HEK293 (cell line): ENCODE data around the gene PCSK5.

ENCODE experiments used
- CTCF ChIA-PET: fragments of 350-600 bp; formaldehyde crosslinking; extraction: SDS; loops from one replicate; lab custom pipeline; 2021; ENCODE audit warnings: antibody characterized with exemption; lab: Yijun Ruan, JAX
- POLR2A ChIA-PET: fragments of 300-600 bp; formaldehyde crosslinking; extraction: SDS; loops from one replicate; lab custom pipeline; 2020; ENCODE audit warnings: antibody characterized with exemption, inconsistent platforms; lab: Yijun Ruan, JAX
- H3K27ac ChIP-seq: fragments of 200-500 bp; sonication (Bioruptor generic); 2 replicates; pipeline ENCODE4 v1.5.1; 2014; ENCODE audit warnings: low read depth, low read length, control low read depth, inconsistent platforms; ENCODE audit errors: extremely low read depth
- H3K36me3 ChIP-seq, 2 experiments: fragments of 200-500 bp in 1 of 2; sonication (Bioruptor generic) in 1 of 2; 1 replicate in 1 of 2; 2 replicates in 1 of 2; pipeline ENCODE4 v1.5.1; 2014 to 2017; ENCODE audit warnings: inconsistent platforms in 2 of 2, low read length in 2 of 2; ENCODE audit not compliant: control insufficient read depth in 2 of 2, insufficient read depth in 1 of 2
- H3K4me1 ChIP-seq: fragments of 200-500 bp; sonication (Bioruptor generic); 2 replicates; pipeline ENCODE4 v1.5.1; 2014; ENCODE audit warnings: mild to moderate bottlenecking, low read length, inconsistent platforms; ENCODE audit not compliant: control insufficient read depth, insufficient read depth
- H3K4me3 ChIP-seq: 2 replicates; pipeline ENCODE4 v1.5.1; 2011; ENCODE audit warnings: low read depth, mild to moderate bottlenecking, control low read depth, low read length, moderate library complexity
- H3K9me3 ChIP-seq: fragments of 200-500 bp; sonication (Bioruptor generic); 2 replicates; pipeline ENCODE4 v1.5.1; 2014; ENCODE audit warnings: low read depth, low read length, inconsistent platforms; ENCODE audit not compliant: control insufficient read depth, insufficient read depth
- CTCF ChIP-seq: fragments of 450-650 bp; formaldehyde crosslinking; IDR thresholded peaks from 2 replicates; pipeline ENCODE4 v1.5.1; 2016; ENCODE audit warnings: missing biosample characterization, missing genetic modification characterization
- INSM2 ChIP-seq: fragments of 450-650 bp; formaldehyde crosslinking; IDR thresholded peaks from 2 replicates; pipeline ENCODE4 v1.5.1; 2016; ENCODE audit warnings: missing biosample characterization, missing genetic modification characterization
- KLF10 ChIP-seq: fragments of 450-650 bp; IDR thresholded peaks from 2 replicates; pipeline ENCODE4 v1.5.1; 2018; ENCODE audit warnings: missing biosample characterization, mild to moderate bottlenecking, missing genetic modification characterization
- PRDM1 ChIP-seq: fragments of 450-650 bp; formaldehyde crosslinking; IDR thresholded peaks from 2 replicates; pipeline ENCODE4; 2016; ENCODE audit warnings: missing biosample characterization, missing genetic modification characterization
- PRDM6 ChIP-seq: fragments of 450-650 bp; formaldehyde crosslinking; IDR thresholded peaks from 2 replicates; pipeline ENCODE4 v1.5.1; 2017; ENCODE audit warnings: missing biosample characterization, missing genetic modification characterization
- REST ChIP-seq: fragments of 450-650 bp; formaldehyde crosslinking; IDR thresholded peaks from 2 replicates; pipeline ENCODE4 v1.5.1; 2016; ENCODE audit warnings: missing biosample characterization, missing genetic modification characterization
- SALL2 ChIP-seq: fragments of 450-650 bp; formaldehyde crosslinking; IDR thresholded peaks from 2 replicates; pipeline ENCODE4 v1.5.0; 2017; ENCODE audit warnings: missing biosample characterization, mild to moderate bottlenecking, missing genetic modification characterization, borderline replicate concordance
- WT1 ChIP-seq: fragments of 450-650 bp; formaldehyde crosslinking; IDR thresholded peaks from 2 replicates; pipeline ENCODE4 v1.5.1; 2016; ENCODE audit warnings: missing biosample characterization, missing genetic modification characterization
- ZFP41 ChIP-seq: fragments of 450-650 bp; formaldehyde crosslinking; IDR thresholded peaks from 2 replicates; pipeline ENCODE4 v1.5.1; 2016; ENCODE audit warnings: missing biosample characterization, missing genetic modification characterization, borderline replicate concordance
- ZNF174 ChIP-seq: fragments of 450-650 bp; formaldehyde crosslinking; IDR thresholded peaks from 2 replicates; pipeline ENCODE4 v1.5.0; 2017; ENCODE audit warnings: missing biosample characterization, mild to moderate bottlenecking, missing genetic modification characterization
- ZNF324 ChIP-seq: fragments of 450-650 bp; formaldehyde crosslinking; IDR thresholded peaks from 2 replicates; pipeline ENCODE4 v1.5.1; 2016; ENCODE audit warnings: missing biosample characterization, missing genetic modification characterization
- ZNF398 ChIP-seq: fragments of 450-650 bp; formaldehyde crosslinking; IDR thresholded peaks from 2 replicates; pipeline ENCODE4 v1.5.1; 2017; ENCODE audit warnings: missing biosample characterization, missing genetic modification characterization
- ZNF555 ChIP-seq: fragments of 450-650 bp; formaldehyde crosslinking; conservative IDR thresholded peaks from 2 replicates; pipeline ENCODE4 v1.5.1; 2017; ENCODE audit warnings: missing biosample characterization, mild to moderate bottlenecking, missing genetic modification characterization, inconsistent platforms
- ZNF596 ChIP-seq: fragments of 450-650 bp; IDR thresholded peaks from 2 replicates; pipeline ENCODE4 v1.5.0; 2018; ENCODE audit warnings: missing biosample characterization, mild to moderate bottlenecking, missing genetic modification characterization, moderate library complexity
- ZNF626 ChIP-seq: fragments of 450-650 bp; sonication (Bioruptor Pico); formaldehyde crosslinking; IDR thresholded peaks from 2 replicates; pipeline ENCODE4 v1.5.1; 2018; ENCODE audit warnings: missing biosample characterization, missing genetic modification characterization, inconsistent platforms
- ZNF791 ChIP-seq: fragments of 450-650 bp; formaldehyde crosslinking; IDR thresholded peaks from 2 replicates; pipeline ENCODE4 v1.5.1; 2016; ENCODE audit warnings: missing biosample characterization, missing genetic modification characterization
- ZSCAN18 ChIP-seq: fragments of 450-650 bp; formaldehyde crosslinking; IDR thresholded peaks from 2 replicates; pipeline ENCODE4 v1.5.1; 2016; ENCODE audit warnings: missing biosample characterization, missing genetic modification characterization
- ZXDB ChIP-seq: fragments of 450-650 bp; formaldehyde crosslinking; IDR thresholded peaks from 2 replicates; pipeline ENCODE4 v1.5.1; 2016; ENCODE audit warnings: missing biosample characterization, missing genetic modification characterization

The PCSK5 gene

GRCh38 chr9:76401176-76401575 lies 510.7 kb downstream of the PCSK5 start:
- no peak overlapping the region for H3K27ac ChIP-seq
- no peaks in the 10 kb centered on the region for H3K4me1 ChIP-seq
- TF ChIP-seq ZNF555 (tag by site-specific recombination) (no peak), ZNF324 (tag by site-specific recombination) (no peak), CTCF (tag by site-specific recombination) (no peak), ZNF596 (tag by site-specific recombination) (no peak), INSM2 (tag by site-specific recombination) (no peak), ZFP41 (tag by site-specific recombination) (no peak), PRDM6 (tag by site-specific recombination) (no peak), ZSCAN18 (tag by site-specific recombination) (no peak), SALL2 (tag by site-specific recombination) (no peak), KLF10 (tag by site-specific recombination) (no peak), PRDM1 (no peak), ZNF398 (tag by site-specific recombination) (no peak), ZXDB (tag by site-specific recombination) (no peak), WT1 (tag by site-specific recombination) (no peak), ZNF626 (tag by site-specific recombination) (no peak), REST (tag by site-specific recombination) (no peak), ZNF791 (tag by site-specific recombination) (no peak), ZNF174 (tag by site-specific recombination) (no peak)
- no peaks in the 10 kb centered on the region for H3K36me3 ChIP-seq
- CTCF ChIA-PET: interaction anchor here (0.7 to 3.4 kb wide), 2 partner anchors 19 to 313 kb away, joined by 3 to 12 read pairs; no protein-coding TSS in a partner anchor
- POLR2A ChIA-PET: interaction anchor here (1.4 kb wide), 1 partner anchor 55 kb away, joined by 3 read pairs; no protein-coding TSS in a partner anchor
- H3K4me3 ChIP-seq: no peak overlapping the region
- H3K9me3 ChIP-seq: no peaks in the 10 kb centered on the region
